ENCODE measurements around the gene CYP4F22.

DNA sequence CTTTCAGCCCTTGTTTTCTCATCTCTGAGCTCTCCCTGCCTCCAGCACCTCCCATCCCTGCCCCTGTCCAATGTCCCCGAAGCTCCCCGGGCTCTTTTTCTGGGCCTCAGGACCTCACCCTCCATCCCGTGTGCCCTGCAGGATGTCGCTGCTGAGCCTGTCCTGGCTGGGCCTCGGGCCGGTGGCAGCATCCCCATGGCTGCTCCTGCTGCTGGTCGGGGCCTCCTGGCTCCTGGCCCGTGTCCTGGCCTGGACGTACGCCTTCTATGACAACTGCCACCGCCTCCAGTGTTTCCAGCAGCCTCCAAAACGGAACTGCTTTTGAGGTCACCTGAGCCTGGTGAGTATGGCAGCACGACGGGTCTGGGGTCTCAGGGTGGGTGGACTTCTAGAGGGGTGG, 55.6 kb downstream of the CYP4F22 start:
- no peak for TF ChIP-seq GATA2 (IDR thresholded peaks at IDR 0.05; ENCODE audit: low read depth, low read length)
- no peak for TF ChIP-seq GATA3 (IDR thresholded peaks at IDR 0.05; ENCODE audit: low read depth, low read length)
